Jurkat, Clone E6-1 (cell line): Measurements from ENCODE around the gene DYNAP. TPM values are rescaled to one million over a fixed set of nuclear protein-coding genes. Genes with fewer than 3 reads are reported as not detected.

Experiments
- DNase-seq: peaks from one replicate; pipeline ENCODE4 v3.0.0-alpha.2; 2011; ENCODE audit warnings: low read depth, low spot score
- H3K4me3 ChIP-seq: 2 replicates; pipeline ENCODE4 v1.5.1; 2011; ENCODE audit warnings: mild to moderate bottlenecking, low read length, control low read depth, moderate library complexity
- polyA plus RNA-seq: library from polyadenylated mRNA; unstranded; fragments of >200 nt; gene quantifications from one replicate; pipeline ENCODE4 v1.2.1, GENCODE V29; 2012; ENCODE audit warnings: missing spikeins; ENCODE audit not compliant: insufficient read length, insufficient read depth

DYNAP gene, protein sequence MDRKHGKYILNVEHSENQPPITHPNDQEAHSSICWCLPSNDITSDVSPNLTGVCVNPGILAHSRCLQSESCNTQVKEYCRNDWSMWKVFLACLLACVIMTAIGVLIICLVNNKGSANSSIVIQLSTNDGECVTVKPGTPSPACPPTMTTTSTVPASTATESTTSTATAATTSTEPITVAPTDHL
- polyA plus RNA-seq: not detected

DNA sequence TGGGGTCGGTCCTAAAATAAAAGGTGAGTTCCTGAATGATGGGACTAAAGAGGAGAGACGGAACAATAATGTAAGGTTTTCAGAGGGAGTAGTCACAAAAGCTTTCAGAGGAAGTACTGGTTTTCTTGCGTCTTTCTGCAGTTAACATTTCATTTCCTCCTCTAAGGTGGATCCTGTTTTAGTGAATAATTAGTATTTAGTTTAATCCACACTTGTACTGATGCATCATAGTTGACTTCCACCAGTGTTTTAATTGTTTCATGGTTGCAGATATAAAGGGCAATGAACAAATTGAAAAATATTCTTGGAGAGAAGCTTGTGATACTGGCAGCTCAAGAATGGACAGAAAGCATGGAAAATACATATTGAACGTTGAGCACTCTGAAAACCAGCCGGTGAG is at the start of gene DYNAP:
Gene DYNAP, plus strand, starts transcription at position 301 of the 400 bp plus-strand sequence. Its CDS starts 38 bp downstream, at position 339.
- no peak within 1 kb of the TSS for H3K4me3 ChIP-seq
- DNase-seq: no peak

DNA sequence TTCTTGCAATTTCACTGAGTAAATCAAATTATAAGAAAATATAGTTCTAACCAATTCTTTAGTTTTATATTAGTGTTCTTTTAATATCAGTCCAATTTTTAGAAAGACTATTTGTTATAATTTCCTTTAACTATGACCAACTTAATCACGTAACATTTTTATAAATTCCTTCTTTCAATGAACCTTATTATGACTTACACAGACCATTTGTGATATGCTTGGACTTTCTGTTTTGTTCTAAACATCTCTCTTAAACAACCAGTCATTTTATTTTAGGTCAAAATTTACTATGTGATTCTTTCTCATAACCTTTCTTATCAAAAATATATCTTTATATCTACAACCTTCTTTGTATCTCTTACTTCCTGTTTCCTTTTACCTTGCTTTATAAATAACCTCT is 39.5 kb upstream of the DYNAP start:
- no peak for DNase-seq
- no peak overlapping the region for H3K4me3 ChIP-seq

DNA sequence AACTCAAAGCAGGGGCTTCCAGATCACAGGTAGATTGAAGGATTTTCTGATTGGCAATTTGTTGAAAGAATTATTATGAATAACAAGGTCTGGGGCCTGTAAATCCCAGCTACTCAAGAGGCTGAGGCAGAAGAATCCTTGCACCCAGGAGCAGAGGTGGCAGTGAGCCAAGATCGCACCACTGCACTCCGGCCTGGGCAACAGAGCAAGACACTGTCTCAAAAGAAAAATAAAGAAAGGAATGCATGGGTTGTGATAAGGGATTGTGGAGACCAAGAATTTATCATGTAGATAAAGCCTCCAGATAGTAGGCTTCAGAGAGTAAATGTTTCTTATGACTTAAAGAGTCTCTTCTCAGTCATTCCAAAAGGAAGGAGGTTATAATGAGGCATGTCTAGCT is 35.8 kb upstream of the DYNAP start:
- no peak for DNase-seq
- H3K4me3 ChIP-seq: no peak overlapping the region

DNA sequence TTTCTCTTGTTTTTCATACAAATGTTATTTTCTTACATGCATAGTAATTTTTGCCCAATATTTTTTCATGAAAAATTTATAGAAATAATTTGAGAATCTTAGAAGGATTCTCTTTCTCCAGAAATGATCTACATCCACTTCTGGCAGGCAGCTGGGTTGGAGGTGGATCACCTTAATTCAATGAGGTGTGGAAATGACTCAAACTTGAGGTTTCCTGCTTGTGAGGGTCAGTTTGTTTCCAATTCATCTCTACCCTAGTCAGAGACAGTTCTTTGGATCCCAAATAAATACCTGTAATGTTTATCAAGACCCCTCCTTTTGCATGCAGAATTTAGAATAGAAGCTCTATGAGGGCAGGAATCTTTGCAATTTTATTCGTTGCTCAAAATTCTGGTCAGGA is 35.0 kb upstream of the DYNAP start:
- DNase-seq: no peak
- H3K4me3 ChIP-seq: no peak overlapping the region

DNA sequence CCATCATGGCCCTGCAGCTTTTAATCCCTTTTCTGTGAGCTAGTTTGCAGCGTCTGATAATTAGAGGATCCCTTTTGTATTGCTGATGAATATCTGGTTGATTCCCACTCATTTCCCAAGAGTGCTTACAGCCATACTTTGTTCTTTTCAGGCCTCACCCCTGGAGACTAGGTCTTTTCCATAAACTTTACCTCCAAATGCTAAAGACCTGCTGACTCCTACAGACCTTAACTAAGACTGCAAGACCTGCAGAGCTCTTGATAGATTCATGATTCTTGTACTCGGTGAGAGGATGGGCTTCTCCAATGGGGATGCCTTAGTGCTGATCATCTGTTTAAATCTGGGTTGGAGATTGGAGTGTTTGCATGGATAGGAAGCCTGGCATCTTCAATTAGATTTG is 33.1 kb upstream of the DYNAP start:
- no peak for DNase-seq
- H3K4me3 ChIP-seq: no peak overlapping the region

DNA sequence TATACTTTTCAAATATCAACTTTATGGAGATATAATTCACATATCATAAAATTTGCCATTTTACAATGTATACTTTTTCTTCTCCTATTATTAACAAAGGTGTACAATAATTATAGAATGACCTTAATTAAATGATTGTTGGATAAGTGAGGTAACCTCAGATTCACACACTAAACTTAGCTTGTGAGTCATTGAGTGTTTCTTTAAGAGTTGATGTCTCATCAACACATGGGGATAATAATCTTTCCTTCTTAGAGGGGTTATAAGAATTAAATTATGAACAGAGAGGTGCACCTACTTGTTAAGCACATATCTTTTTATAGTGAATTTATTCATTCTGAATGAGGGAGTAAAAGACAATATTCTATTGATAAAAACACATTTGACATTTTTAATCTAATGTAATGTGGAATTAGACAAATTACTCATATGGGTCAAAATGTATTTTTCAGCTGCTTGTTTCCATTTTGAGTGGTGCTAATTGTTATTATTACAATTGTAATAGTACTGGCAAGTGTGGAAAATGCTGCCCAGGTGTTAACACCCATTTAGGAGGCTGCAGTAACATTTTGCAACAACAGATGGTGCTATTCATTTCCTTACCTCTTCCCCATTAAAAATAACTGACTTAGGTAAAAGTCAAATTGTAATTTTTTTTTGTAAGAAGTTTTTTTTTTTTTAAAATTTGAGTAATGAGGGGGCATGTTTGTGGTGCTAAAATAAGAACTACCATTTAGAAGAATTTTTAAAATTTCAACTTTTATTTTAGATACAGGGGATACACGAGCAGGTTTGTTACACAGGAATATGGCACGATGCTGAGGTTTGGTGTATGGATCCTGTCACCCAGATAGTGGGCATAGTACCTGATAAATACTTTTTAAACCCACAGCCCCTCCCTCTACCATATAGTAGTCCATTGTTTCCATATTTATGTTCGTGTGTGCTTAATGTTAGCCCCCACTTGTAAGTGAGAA is 32.1 kb upstream of the DYNAP start:
- peak; percentile 21 for DNase-seq
- H3K4me3 ChIP-seq: no peak overlapping the region

DNA sequence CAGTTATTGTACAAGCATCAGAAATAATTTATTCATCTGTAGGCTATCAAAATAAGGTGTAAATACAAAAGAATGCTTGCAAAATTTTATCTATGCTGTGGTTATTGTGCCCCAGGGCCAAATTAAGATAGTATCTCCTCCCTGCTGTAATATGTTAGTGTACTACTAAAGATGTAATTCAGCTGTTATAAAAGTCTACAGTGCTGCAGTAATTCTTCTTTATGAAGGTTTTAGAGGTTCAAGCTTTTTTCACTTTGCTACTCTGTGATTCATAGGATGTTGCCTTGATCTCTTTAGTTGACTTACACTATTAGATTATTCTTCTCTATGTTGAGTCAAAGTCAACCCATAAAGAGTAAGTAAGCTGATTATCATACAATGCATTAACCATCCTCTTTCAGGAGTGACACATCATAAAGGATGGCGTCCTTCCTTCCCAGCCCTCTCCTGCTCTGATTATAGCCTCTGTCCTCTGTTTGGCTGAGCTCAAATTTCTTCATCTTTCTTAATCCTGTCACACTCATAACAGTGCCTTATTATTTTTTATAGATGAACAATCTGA is 29.3 kb upstream of the DYNAP start:
- no peak for DNase-seq
- H3K4me3 ChIP-seq: no peak overlapping the region

DNA sequence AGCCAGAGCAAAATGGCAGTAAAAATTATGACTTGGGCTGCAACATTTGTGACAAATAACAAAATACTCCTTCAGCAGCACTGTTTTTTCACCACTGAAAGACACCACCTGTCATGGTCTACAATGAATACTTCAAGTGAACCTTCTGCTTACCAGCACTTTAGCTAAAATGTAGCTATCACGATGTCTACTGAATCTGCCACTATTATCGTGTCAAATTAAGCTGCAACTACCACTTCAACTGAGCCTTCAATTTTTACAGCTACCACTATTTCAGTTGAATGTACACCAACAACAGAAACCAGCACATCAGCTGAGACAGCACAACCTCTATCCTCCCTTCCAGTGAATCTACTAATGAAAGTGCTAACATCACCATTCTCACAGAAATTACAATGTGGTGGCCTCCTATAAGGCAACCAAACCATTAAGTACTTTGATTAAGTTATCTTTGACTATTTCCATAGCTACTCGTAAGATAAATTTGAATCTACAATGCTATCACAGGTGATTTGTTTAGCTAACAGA is 10.8 kb upstream of the DYNAP start:
- DNase-seq: no peak
- no peak overlapping the region for H3K4me3 ChIP-seq

DNA sequence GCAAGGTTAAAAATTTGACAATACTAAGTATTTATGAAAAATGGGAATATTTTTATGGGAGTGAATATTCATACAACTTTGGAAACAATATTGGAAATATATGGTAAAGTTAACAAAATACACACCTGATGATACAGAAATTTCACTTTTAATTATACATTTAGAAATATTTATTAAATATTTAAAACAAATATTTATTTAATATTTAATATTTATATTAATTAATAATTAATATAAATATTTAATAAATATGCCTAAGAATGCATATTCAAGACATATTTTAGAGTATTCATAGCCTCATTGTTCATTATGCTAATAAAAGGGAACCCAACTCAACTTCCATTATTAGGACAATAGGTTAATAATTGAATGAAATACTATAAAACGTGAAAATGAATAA is 7.0 kb upstream of the DYNAP start:
- no peak overlapping the region for H3K4me3 ChIP-seq
- DNase-seq: no peak

DNA sequence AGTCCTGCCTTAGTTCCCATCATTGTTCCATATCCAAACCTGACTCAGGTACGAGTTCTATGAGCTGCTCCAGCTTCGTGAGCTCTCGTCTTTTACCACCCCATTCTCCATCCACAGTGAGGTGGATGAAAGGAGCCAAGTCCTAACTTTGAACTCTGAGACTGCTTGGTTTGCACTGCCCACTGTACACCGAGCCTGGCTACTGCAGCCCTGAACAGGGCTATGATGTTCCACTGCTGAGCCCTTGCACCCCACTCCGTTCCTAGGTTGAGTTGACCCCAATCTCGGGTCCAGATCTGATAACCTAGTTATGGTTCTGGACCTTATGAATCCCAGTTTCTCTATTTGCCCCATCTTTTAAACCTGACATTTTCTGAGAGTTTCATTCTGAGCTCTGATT is 5.3 kb upstream of the DYNAP start:
- DNase-seq: no peak
- H3K4me3 ChIP-seq: no peak overlapping the region

DNA sequence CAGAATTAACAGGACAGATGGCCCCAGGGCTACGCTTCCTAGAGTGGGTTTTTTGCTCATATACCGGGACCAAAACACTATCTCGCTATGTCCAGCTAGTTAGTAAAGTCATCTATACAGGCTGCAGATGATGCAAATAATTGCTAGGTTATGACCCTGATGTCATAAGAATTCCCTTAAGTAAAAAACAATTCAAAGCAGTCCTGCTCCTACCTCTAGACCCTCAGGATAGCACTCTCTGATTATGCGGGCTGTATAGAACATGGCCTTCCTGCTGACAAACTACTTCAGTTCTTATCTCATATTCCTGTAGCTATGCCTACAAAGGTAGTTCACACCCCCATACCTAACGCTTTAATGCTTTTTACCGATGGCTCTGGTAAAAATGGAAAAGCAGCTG is 13.2 kb downstream of the DYNAP start:
- no peak overlapping the region for H3K4me3 ChIP-seq
- no peak for DNase-seq

DNA sequence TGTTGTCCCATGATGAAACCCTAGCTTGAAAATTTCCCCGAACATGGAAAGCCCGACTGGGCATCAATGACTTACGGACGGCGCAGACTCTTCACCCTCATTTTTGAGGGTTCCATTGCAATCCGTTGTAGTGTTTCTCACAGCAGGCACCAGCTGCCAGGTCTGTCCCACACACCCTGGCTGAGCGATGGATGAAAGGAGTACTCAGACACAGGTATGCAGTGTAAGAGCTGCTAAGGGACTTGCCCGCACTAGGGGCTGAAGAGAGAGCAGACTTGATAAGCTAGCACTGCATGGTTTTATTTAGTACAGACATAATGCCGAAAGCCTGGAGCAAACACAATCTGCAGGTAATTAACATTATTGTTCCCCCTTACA is 15.8 kb downstream of the DYNAP start:
- H3K4me3 ChIP-seq: no peak overlapping the region
- DNase-seq: no peak

DNA sequence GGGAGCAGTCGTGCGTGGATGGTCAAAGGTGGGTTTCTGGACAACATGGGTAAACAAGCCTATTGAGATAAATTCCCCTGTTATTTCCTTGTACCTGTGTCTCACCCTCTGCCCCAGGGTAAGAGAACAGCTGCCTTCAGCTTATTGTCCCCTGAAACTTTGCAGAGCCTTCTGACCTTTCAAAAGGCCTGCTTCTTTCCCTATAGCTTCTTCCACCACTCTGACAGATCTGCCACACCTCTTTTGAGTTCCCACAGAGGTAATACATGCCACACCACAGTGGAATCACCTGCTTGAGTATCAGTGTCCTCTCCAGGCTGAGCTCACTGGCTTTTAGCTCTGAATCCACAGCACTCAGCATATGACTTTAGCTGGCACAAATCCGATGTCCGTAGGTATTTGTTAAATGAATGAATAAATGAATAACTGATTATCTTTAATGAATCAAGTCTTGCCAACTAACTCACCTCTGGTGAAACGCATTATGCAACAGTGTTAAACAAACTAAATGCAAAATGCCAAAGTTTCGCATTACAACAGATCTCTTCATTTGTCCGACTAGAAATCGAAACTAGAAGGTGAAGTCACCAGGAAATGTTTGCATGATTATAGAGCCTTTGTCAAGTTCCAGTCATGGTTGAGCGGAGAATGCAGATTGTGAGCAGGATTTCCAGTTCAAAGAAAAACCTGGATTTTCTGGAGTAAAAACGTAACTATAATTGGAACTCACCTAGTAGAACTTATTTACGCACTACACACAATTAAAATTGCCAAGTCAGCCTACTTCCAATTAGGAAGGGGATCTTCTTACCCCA is 16.4 kb downstream of the DYNAP start:
- no peak overlapping the region for H3K4me3 ChIP-seq
- DNase-seq: no peak

DNA sequence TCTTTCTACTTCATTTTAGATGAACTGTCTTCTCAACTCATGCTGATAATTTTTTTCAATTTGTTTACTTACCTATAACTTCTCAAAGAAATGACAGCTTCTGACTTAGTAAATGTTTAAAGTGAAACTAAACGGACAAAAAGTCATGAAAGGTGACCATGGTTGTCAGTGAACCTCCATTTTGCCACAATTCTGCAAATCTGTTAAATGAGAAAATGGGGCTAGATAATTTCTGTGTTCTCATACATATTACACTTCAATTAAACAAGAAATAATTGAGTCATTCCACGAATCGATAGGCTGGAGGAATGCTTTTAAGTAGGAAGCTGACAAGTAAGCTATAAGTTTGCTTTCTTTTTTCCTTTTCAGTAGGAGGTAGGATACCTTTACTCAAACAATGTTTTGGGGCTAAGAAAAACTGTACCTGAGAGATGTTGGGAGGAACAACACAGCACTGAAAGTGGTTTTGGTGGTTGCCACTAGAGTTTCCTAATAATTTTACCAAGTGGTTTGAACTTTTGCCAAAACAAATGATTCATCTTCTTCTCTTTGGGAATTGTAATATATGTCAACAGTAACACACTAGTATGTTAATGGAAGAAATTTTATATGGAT is 17.1 kb downstream of the DYNAP start:
- no peak for DNase-seq
- H3K4me3 ChIP-seq: no peak overlapping the region

DNA sequence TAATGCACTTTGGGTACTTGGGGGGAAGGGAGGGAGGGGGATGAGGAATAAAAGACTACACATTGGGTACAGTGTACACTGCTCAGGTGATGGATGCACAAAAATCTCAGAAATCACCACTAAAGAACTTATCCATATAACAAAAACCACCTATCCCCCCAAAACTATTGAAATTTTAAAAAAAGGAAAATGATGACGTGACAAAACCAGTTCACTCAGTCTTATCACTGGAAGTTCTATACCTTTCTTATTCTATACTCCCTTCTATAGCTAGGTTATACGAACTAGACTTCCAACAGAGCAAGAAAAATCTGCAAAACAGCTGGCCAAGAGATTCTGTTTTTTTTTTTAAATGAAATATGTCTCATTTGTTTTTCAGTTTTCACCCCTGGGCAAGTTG is 20.8 kb downstream of the DYNAP start:
- DNase-seq: no peak
- H3K4me3 ChIP-seq: no peak overlapping the region

DNA sequence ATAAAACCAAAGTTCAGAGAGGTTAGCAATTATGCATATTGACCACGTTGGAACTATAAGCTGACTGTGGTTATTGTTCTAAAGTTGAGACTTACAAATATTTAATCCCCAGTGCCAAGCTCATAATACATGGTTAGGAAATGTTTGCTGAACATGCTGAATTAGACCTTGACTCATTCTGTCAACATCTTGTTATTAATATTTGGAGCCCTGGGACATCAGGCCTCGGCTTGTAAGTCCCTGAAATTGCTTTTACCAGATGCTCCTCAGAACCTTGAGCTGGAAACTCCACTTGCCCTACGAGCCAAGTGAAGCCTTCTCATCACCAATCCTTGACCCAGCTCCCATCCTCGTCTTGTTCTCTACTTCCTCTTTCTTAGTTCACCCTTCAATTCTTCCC is 21.2 kb downstream of the DYNAP start:
- no peak for DNase-seq
- no peak overlapping the region for H3K4me3 ChIP-seq

DNA sequence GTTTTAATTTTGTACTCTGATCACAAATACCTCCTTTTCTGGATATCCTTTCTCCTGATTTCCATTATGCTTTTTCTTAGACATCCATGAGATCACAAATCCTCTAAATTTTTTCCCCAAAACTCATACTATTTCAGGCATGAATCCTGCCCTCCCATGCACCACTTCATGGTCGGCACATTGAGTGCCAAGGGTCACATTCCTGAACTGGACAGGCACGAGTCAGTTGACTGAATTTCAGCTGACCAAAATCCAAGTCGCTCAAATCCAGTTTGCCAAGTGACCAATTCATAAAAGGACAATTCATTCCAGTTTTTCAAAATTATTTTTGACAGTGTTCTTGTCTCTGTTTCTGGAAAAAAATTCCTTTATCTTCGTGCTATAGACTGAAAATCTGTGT is 22.1 kb downstream of the DYNAP start:
- no peak for DNase-seq
- H3K4me3 ChIP-seq: no peak overlapping the region

DNA sequence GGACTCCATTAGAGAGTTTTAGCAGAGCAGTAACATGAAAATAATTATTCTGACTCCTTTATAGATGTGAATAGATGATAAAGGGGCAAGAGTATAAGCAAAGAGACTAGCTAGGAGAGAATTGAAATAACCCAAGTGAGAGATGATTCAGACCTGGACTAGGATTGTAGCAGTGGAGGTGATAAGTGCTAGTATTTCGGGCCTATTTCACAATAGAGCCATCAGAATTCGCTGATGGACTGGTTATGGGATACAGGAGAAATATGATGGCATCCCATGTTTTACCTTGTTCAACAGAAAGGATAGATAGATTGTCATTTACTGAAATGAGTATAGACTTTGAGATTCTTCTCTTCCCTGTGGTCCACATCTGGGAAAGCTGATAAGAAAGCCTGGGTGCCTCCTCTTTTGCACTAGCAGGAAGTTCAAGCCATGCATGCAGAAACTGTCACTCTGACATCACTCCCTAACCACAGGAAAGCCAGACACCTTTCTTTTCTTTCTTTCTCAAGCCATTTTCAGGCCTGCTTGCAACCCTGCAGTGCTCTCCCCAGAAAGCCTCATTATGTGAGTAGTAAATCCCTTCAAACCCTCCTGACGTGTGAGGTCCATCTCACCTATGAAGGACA is 25.3 kb downstream of the DYNAP start:
- H3K4me3 ChIP-seq: no peak overlapping the region
- peak; percentile 61 for DNase-seq
